Cortex of kidney (tissue), 1 donor: ENCODE data around the gene HTRA1.

Source experiments
- DNase-seq: peaks from one replicate; lab custom pipeline; 2025; lab: John Stamatoyannopoulos, UW

Gene HTRA1

DNA sequence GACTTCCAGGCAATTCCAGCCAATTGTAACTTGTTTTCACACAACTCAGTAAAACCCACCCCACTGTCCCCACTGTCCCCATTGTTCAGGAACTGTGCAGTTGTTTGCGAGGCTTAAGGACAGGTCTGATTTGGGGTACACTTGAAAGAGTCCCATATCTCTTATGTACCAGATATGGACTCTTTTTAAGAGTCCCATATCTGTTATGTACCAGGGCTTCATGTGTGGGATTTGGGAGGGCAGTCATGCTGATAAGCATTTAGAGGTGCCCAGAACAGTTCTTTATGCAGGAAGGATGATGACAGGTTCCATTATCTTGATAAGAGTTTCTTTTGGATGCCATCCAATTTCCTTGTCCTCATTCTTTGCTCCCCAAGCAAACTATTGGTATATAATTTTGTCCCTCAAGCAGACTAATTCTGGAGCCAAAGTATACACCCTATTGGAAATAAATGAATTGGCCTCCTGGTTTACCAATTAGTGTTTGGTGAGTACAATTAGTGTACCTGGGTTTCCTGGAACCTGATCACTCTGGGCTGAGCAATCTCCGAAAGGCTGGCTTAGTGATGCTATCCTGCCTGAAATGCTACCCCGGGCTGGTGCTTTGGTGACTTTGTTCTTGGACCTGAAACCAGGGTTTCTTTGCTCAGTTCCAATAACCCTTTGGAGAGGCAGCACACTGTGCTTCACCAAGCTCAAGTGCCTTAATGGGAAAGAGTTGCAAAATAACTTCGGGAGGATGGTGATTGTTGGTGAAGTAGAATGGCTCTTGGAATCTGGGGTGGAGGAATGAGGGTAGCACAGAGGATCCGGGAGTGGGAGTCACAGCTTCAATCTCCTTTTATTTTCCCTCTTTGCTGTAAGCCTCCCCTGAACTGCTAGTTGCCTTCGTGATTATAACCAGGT is 93.0 kb downstream of the HTRA1 start:
- DNase-seq = no peak

DNA sequence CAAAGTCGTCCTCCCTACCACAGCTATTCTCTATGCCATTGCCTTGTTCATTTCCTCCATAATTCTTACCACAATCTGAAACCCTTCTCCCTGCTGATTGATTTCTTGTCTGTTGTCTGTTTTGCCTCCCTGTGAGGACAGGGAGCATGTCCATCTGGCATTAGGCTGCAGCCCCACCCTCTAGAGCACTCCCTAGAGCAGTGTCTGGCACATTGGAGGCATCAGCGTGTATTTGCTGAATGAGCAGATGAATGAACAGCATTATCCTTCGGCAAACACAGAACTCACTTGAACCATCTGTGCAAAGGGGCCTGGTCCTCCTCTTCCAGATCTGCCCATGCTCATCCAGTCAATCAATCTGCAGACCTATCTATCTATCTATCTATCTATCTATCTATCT is 94.1 kb downstream of the HTRA1 start:
- no peak for DNase-seq

DNA sequence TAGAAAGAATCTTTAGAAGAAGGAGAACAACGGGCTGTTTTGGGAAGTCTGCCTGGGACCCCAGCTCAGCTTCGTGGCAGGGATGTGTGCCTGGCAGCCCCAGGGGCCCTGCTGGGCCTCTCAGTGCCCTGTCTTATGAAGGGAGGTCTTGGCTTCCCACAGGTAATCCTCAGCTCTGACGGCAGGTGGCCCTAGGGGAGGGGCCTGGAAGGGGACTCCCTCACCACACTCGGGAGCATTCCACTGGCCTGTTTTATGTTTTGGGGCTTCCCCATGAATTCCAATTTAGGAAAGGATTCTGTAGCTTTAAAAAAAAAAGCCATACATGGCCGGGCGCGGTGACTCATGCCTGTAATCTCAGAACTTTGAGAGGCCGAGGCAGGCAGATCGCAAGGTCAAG is 96.2 kb downstream of the HTRA1 start:
- DNase-seq = no peak

DNA sequence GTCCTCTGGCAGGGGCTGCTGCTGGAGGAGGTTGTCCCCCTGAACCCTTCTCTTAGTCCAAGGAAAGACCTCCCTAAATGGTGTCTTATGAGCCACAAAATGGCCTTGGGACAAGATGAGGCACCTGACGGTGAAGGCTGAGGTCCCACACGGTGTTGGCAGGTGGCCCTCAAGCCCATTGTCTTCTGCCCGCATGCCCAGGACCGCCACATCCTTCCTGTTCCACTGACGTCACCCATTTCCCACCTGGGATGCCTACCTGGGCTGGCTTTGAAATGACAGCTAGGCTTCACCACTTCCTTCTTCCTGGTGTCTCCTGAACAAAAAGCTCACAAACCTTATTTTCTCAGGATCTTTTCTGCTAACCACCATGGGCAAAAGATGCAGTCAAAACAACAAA is 97.1 kb downstream of the HTRA1 start:
- DNase-seq = no peak

DNA sequence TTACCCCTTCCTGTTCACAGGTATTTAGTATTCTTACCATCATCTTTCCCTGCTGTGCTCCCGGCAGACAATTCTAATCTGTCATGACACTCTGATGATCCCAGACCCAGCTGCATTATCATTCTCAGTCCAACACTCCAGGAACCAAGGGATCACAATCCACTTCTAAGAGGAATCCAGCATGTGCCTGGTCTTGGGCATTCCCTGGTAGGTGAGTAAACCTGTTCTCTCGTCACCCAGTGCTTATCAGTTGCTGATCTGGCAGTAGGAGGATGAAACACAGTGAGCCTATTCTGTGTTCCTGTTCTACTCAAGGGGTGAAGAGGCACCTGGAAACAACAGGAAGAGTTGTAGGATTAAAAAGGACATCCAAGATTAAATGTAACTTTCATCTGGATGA is 97.9 kb downstream of the HTRA1 start:
- DNase-seq = no peak

DNA sequence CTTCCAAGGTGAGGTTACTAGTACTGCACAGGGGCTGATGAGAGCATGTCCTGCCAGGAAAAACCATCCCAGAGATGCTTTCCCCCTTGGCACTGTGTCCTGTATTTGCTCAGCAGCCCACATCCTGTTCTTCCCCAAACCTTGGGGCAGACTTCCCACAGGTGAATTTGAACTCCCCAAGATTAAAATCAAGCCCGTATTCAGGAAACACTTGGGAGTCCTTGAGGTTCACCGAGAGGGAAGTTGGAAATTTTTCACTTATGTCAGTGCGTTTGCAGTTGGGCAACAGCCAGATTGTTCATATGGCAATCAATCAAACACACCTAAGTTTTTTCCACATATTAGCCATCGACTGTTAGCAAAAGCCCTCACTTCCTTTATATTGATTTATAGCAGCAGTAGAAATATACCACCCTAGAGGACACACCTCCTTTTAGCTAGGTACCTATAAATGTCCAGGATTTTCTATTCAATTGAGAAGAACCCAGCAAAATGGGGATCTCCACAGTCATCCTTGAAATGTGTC is 99.0 kb downstream of the HTRA1 start, which contains the start of gene DMBT1:
Gene DMBT1 (plus strand): TSS at position 476 of the 526 bp plus-strand sequence. CDS start 17 bp downstream, at position 493.
- DNase-seq = no peak

DNA sequence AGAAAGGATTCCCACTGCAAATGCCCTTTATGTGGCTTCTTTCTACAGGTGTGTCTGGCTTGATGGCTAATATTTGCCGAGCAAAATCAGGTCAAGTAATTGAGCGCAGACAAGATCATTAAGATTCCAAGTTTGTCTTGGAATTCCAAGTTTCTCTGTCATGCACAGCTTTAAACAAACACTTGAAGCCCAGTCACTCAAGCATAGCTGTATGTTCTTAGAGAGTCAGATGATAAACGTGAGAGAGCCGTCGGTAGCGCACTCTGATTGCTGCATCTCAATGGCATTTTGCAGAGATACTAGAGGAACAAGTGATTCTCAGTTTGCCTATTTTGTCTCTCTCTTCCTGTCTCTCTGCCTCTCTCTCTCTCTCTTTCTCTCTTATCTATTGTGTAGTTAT is 99.9 kb downstream of the HTRA1 start:
- no peak for DNase-seq

DNA sequence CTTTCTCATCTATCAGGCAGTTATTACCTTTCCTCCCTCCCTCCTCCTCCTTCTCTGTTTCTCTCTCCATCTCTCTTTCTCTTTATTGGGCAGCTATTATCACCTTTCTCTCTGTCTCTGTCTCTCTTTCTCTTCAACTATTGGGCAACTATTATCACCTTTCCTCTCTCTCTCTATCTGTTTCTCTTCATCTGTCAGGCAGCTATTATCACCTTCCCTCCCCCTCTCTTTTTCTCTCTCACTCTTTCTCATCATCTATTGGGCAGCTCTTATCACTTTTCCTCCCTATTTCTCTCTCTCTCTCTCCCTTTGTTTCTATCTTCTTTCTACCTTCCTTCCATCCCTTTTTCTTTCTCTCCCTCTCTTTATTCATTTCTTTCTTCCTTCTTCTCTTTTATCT is 100.4 kb downstream of the HTRA1 start:
- DNase-seq = no peak
